Nephron progenitor cell (in vitro differentiated cells): Measurements from ENCODE around the gene LPAR2.

Experiments used
- DNase-seq: peaks from one replicate; pipeline ENCODE4 v3.0.0; 2021
- H3K27ac Mint-ChIP-seq: 2 replicates; pipeline ENCODE4 v1.8.0; 2021; ENCODE audit warnings: mild to moderate bottlenecking, moderate library complexity, mixed read lengths
- H3K27me3 Mint-ChIP-seq: 2 replicates; pipeline ENCODE4 v1.8.0; 2021; ENCODE audit warnings: mild to moderate bottlenecking, low read depth, mixed read lengths; ENCODE audit not compliant: poor library complexity
- H3K36me3 Mint-ChIP-seq: 2 replicates; pipeline ENCODE4 v1.8.0; 2021; ENCODE audit warnings: low read depth, mixed read lengths
- H3K4me1 Mint-ChIP-seq: 2 replicates; pipeline ENCODE4 v1.8.0; 2021; ENCODE audit warnings: mixed read lengths
- H3K4me3 Mint-ChIP-seq: 2 replicates; pipeline ENCODE4 v1.8.0; 2021; ENCODE audit warnings: mild to moderate bottlenecking, moderate library complexity, mixed read lengths
- H3K9me3 Mint-ChIP-seq: 2 replicates; pipeline ENCODE4 v1.8.0; 2021; ENCODE audit warnings: mild to moderate bottlenecking, moderate library complexity, mixed read lengths
- TF ChIP-seq, protein P1 (sequence below): fragments of 200-600 bp; sonication (generic); IDR thresholded peaks from 2 replicates; pipeline ENCODE4 v1.5.0; 2021; ENCODE audit warnings: antibody characterized with exemption

Gene LPAR2

DNA sequence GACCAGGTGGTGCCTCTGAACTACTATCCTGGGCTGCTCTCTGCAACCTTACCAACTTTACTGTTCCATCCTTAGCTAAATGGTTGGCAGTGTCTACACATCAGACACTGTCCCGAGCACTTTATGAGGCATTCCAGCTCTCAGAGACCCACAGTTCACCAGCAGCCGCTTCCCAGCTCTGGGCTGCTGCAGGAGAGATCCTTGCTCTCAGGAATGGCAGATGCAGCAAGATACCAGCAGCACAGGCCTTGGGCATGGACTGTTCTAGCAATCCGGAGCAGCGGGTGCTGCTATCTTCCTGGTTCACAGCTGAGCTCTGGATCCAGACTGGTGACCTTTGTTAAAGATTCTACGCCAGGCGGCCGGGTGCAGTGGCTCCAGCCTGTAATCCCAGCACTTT is 3.3 kb upstream of the LPAR2 start:
- TF ChIP-seq, protein P1, sequence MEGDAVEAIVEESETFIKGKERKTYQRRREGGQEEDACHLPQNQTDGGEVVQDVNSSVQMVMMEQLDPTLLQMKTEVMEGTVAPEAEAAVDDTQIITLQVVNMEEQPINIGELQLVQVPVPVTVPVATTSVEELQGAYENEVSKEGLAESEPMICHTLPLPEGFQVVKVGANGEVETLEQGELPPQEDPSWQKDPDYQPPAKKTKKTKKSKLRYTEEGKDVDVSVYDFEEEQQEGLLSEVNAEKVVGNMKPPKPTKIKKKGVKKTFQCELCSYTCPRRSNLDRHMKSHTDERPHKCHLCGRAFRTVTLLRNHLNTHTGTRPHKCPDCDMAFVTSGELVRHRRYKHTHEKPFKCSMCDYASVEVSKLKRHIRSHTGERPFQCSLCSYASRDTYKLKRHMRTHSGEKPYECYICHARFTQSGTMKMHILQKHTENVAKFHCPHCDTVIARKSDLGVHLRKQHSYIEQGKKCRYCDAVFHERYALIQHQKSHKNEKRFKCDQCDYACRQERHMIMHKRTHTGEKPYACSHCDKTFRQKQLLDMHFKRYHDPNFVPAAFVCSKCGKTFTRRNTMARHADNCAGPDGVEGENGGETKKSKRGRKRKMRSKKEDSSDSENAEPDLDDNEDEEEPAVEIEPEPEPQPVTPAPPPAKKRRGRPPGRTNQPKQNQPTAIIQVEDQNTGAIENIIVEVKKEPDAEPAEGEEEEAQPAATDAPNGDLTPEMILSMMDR = no peak
- no peak for DNase-seq
- Mint-ChIP-seq H3K36me3 (peaks cover 33% of the 10 kb centered on the region), H3K27ac (no peak overlapping the region), H3K9me3 (no peaks in the 10 kb centered on the region), H3K4me3 (no peak overlapping the region), H3K4me1 (peaks cover 20% of the 10 kb centered on the region), H3K27me3 (peaks cover 9% of the 10 kb centered on the region)

DNA sequence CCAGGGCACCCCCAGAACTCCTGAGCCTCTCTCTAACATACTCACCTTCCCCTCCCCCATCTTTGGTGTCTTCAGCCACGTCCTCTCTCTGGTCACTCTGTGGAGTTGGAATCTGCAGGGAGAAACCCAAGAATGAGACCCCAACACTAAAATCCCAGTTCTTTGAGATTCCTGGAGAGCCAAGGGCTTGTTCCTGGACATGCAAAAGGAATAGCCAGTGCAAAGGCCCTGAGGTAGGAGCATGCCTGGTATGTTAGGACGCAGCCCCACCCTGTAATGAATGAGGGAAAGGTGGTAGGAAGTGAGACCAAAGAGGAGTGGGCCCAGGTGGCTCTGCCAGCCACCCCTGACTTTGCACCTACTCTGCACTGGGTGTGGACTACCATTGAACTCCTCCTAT is 2.4 kb upstream of the LPAR2 start:
- Mint-ChIP-seq H3K27ac (no peak overlapping the region), H3K4me1 (peaks cover 25% of the 10 kb centered on the region), H3K9me3 (no peaks in the 10 kb centered on the region), H3K36me3 (peaks cover 33% of the 10 kb centered on the region), H3K4me3 (peak overlapping the region; percentile 49), H3K27me3 (peaks cover 10% of the 10 kb centered on the region)
- TF ChIP-seq, protein P1 = no peak
- DNase-seq = no peak

DNA sequence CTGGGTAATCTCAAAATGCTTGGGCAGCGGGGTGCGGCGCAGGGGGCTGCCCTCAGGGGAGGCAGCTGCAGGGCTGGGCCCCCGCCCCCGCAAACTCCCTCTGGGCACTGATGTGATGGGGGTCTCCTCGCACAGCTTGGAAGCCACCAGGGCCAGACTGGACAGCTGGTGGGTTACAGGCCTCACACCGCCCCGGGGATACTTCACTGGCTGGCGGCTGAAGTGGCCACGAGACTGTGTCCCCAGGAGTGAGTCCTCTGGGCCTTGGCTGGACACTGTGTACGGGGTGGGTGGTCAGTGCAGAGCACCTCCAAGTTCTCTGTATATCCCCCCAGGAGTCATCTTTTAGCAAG is 2.0 kb upstream of the LPAR2 start:
- no peaks in the 10 kb centered on the region for H3K9me3 Mint-ChIP-seq
- H3K27ac Mint-ChIP-seq = no peak overlapping the region
- TF ChIP-seq, protein P1 = no peak
- H3K4me1 Mint-ChIP-seq = peaks cover 25% of the 10 kb centered on the region
- no peak for DNase-seq
- peaks cover 30% of the 10 kb centered on the region for H3K36me3 Mint-ChIP-seq
- peaks cover 10% of the 10 kb centered on the region for H3K27me3 Mint-ChIP-seq
- H3K4me3 Mint-ChIP-seq = peak overlapping the region; percentile 49

DNA sequence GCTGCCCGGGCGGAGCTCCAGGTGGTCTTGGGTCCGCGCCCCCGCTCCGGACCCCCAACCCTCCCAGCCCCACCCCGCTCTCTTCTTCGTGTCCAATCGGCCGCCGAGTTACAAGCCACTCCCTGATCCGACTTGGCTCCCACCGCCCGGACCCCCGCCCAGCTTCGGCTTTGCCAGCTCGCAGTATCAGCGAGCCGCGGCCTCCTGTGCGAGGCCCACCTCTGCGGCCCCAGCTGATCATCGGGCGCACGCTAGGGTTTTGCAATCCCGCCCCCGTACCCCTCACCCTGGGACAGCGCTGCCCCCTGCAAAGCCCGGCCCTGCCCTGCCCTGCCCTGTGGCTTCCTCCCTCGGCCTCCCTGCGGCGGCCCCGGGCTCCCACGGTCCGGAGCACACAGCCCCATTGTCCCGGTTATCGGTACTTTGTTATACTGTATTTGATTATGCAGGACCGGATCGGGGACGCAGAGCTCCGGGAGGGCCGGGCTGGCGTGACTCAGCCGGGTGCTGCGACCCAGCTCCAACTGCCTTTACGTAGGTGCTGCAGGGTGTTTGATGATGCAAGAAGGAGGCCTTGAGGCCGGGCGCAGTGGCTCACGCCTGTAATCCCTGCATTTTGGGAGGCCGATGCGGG is 598 bp upstream of the LPAR2 start:
- Mint-ChIP-seq H3K36me3 (peaks cover 28% of the 10 kb centered on the region), H3K4me1 (peaks cover 28% of the 10 kb centered on the region), H3K27ac (no peak overlapping the region), H3K27me3 (peaks cover 10% of the 10 kb centered on the region), H3K9me3 (no peaks in the 10 kb centered on the region), H3K4me3 (peak overlapping the region; percentile 81)
- peak; percentile 85 for DNase-seq
- TF ChIP-seq, protein P1 = no peak

DNA sequence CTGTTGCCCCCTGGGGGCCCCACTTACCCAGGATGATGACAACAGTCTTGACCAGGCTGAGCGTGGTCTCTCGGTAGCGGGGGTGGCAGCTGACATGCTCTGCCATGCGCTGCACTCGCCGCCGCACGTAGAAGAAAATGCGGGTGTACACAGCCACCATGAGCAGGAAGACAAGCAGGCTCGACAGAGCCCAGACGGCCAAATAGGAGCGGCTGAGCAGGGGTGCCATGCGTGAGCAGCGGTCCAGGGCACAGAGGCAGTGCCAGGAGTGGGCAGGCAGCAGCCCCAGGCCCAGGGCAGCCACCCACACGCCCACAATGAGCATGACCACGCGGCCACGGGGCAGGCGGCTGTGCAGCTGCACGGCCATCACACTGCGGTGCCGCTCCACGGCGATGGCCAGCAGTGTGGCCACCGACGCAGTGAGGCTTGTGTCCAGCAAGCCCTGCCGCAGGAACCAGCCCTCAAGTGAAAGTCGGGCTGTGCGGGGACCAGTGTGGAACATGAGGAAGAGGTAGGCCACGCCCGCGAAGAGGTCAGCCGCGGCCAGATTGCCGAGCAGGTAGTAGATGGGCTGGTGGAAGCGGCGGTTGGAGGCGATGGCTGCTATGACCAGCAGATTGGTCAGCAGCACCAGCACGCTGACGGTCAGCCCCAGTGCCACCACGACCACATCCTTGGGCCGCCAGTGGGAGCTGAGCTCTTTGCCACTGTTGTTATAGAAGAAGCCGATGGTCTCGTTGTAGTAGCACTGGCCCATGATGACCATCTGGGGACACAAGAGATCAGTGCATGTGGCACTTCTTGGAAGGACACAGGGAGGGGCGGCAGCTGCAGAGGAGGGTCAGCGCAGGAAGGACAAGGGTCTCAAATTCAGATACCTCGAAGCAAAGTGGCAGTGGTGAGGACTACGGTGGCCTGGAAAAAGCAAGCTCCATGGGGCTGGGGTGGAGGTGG is 1.2 kb downstream of the LPAR2 start:
- Mint-ChIP-seq H3K27ac (no peak overlapping the region), H3K4me1 (peaks cover 42% of the 10 kb centered on the region), H3K9me3 (no peaks in the 10 kb centered on the region), H3K27me3 (peaks cover 10% of the 10 kb centered on the region), H3K4me3 (peak overlapping the region; percentile 89), H3K36me3 (peaks cover 20% of the 10 kb centered on the region)
- no peak for DNase-seq
- TF ChIP-seq, protein P1 = no peak
